CD4-positive, alpha-beta T cell treated with Interleukin-15 for 4 hours (primary cell): ENCODE data around the gene VWA8.
"Not testable (repeated sequence)": the region's sequence is repeated elsewhere in the genome, so short reads cannot be mapped to it uniquely, and the experiment has no call there.

Source experiments
- DNase-seq: peaks from one replicate; pipeline ENCODE4 v3.0.0-alpha.2; 2020; ENCODE audit warnings: low spot score

VWA8 gene

GRCh38 chr13:41922894-41923293, 38.0 kb downstream of the VWA8 start:
- not testable (repeated sequence) for DNase-seq

- no peak for DNase-seq
Measured at GRCh38 chr13:41919741-41920487, 41.0 kb downstream of the VWA8 start.

GRCh38 chr13:41919031-41919740, 41.7 kb downstream of the VWA8 start:
- no peak for DNase-seq

DNA sequence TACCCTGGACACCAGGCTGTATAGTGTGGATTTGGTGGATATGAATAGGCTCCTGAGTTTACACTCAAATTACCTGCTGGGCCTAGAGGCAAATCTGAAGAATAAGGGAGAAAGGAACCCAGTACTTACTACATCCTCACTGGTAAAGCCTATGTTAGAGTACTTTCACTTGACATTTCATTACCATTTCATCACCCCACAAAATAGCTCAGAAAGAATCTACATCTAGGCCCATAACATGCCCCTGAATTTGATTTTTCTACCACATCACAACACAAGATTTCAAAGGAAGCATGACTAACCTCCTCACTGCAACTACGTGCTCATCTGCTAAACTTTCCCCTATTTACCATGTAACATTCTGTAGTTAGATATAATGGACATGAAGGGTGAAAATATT, 43.3 kb downstream of the VWA8 start:
- peak; percentile 29 for DNase-seq

DNA sequence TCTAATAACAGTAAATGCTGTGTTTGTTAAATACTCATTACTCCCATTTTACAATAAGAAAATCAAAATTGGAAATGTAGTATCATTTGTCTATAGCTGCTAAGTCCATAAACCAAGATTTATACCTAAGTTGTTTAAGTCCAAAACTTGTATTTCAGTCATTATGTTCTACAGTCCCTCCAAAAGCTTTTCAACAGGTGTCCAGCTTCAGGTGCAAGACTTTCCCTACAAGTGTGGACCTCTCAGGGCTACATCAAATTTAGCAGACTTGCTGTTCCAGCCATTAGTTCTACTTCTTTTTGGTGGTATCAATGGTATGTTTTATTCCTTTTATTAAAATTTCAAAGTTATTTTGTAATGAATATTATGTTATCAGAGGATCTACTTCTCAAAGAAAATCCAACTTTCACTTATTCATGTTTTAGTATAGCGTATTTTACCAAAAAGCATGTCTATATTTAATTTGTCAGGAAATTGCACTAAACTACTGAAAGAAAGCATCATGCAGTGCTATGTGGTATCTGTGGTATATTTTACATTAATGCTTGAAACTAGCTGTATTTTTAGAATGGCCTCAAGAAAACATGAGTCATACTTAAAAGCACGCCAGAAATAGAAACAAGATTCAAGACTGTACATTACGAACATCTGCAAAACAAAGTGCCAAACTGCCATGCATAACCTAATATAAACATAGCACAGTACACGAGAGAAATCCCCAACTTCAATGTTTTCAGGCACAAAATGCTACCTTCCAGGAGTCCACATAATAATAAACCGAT, 44.5 kb downstream of the VWA8 start:
- DNase-seq: peak; percentile 38

DNA sequence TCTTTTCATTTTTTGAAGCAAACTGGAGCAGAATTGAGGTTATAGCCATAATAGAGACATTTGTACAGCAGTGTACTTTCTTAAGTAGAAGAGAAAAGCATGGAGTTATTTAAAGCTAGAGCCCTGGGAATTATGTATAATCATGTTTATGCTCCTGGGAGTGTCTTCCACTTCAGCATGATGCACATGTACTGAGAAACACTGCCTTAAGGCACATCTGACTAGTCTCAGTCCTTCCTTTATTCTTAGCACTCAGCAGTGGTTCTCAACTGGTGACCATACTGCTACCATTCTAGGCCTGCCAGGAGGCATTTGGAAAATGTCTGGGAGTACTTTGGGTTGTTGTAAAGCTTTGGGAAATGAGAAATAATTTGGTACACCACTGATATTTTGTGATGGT, 45.8 kb downstream of the VWA8 start:
- DNase-seq: no peak

- DNase-seq: no peak
Measured at GRCh38 chr13:41914552-41914951, 46.4 kb downstream of the VWA8 start.

- no peak for DNase-seq
Measured at GRCh38 chr13:41909506-41909905, 51.4 kb downstream of the VWA8 start.

- peak; percentile 40 for DNase-seq
Measured at GRCh38 chr13:41905600-41906254, 55.2 kb downstream of the VWA8 start.

DNA sequence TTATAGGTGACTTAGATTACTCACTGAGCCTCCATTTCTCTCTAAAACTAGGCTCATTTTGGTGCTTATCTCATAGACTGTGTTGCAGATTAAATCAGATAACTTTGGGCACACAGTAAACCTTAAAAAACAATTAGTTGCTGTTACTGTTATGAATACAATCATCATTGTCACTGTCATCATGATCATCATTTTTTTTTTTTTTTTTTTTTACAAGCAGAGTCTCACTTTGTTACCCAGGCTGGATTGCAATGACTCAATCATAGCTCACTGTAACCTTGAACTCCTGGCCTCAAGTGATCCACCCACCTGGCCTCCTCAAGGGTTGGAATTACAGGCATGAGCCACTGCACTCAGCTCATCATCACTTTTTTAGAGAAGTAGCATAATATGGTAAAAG, 60.0 kb downstream of the VWA8 start:
- DNase-seq: no peak

GRCh38 chr13:41898411-41898810, 62.5 kb downstream of the VWA8 start:
- not testable (repeated sequence) for DNase-seq

DNA sequence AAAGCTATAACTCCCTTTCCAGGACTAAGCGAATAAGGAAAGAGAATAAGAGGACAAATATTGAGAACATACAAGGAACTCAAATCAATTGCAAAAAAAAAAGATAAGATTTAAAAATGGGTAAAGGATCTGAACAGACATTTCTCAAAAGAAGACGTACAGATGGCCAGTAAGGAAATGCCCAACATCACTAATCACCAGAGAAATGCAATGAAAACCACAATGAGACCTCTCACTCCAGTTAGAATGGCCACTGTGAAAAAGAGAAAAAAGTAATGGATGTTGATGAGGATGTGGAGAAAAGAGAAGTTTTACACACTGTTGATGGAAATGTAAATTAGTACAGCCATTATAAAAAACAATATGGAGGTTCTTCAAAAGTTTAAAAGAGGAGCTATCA, 63.8 kb downstream of the VWA8 start:
- no peak for DNase-seq

- no peak for DNase-seq
Measured at GRCh38 chr13:41895478-41895877, 65.4 kb downstream of the VWA8 start.

DNA sequence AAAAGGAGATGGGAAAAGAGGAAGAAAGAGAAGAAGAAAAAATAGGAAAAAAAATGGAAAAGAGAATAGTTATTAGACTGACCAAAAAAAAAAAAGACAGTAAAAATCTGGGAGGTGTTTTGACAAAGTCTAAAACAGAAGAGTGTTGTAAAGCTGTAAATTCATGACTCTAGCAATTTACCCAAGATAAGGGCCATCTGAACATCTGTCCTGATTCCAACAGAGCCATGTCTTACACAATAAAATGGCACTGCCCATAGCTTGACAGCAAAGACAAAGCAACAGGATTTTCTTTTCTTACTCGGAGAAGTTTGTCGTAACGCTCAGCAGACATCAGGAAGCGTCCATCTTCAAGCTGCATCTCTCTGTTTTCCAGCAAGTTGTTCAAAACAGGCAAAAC, 69.8 kb downstream of the VWA8 start:
- DNase-seq: no peak

GRCh38 chr13:41883147-41883546, 77.8 kb downstream of the VWA8 start:
- DNase-seq: no peak

DNA sequence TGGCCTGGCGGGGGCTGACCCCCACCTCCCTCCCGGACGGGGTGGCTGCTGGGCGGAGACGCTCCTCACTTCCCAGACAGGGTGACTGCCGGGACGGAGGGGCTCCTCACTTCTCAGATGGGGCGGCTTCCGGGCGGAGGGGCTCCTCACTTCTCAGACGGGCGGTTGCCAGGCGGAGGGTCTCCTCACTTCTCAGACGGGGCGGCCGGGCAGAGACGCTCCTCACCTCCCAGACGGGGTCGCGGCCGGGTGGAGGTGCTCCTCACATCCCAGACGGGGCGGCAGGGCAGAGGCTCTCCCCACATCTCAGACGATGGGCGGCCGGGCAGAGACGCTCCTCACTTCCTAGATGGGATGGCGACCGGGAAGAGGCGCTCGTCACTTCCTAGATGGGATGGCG, 79.0 kb downstream of the VWA8 start:
- DNase-seq: not testable (repeated sequence)

GRCh38 chr13:41880966-41881365, 79.9 kb downstream of the VWA8 start:
- no peak for DNase-seq

DNA sequence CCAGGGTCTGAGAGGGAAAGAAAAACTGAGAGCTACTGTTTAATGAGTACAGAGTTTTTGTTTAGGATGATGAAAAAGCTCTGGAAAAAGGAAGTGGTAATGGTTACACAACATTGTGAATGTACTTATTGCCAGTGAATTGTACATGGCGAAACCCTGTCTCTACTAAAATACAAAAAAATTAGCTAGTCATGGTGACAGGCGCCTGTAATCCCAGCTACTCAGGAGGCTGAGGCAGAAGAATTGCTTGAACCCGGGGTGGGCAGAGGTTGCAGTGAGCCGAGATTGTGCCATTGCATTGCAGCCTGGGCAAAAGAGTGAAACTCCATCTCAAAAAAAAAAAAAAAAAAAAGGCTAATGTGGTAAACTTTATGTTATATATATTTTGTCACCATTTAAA, 96.3 kb downstream of the VWA8 start:
- DNase-seq: no peak

- DNase-seq: not testable (repeated sequence)
Measured at GRCh38 chr13:41862659-41863058, 98.2 kb downstream of the VWA8 start.

DNA sequence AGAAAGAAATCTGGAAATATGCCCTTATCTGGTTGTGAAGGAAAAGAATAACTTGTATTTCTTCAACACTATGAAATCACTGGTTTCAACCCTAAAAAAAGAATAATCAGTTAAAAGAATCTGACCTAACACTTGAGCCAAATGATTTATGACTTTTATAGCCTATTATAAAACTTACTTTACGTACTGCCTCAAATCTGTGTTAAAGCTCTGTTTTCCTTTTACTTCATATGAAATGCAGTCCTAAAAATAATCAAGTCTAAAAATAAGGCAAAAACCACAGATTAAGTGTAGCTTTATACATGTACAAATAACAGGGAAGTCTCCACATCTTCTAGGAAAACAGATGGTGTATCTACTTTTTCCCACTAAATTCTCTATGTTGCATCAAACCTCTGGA, 101.3 kb downstream of the VWA8 start:
- no peak for DNase-seq

DNA sequence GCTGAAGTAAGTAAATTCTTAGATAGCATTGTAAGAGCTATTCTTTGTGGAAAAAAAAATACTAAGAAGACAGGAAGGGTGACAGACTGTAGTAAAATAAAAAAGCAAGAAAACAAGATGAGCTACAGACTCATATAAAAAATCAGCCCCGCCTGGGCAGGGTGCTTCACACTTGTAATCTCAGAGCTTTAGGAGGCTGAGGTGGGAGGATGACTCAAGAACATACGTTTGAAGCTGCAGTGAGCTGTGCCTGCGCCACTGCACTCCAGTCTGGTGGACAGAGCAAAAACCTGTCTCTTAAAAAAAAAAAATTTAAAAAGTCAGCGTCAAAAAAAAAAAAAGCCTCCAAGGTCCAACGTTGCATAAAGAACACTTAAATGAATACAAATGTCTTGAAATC, 102.1 kb downstream of the VWA8 start:
- DNase-seq: no peak

DNA sequence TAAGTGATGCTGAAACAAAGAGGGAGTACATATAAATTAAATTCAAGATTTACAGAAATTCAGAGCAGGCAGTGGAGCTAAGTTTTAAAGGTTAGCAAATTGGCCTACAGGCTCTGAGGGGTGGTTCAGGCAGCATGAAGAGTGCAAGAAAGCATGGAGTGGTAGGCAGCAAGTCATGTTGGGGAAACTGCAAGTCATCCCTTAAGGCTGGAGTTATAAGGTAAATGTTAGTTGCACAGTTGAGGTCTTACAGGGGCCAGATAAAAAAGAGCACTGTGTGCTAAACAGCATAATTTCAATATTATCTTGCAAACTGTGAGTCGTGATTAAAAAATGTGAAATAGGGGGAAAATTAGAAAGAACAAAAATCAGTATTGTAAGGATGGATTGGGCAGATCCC, 106.2 kb downstream of the VWA8 start:
- no peak for DNase-seq
